ENCODE data around the gene FOXC1. TPM values are rescaled to one million over a fixed set of nuclear protein-coding genes. Genes with fewer than 3 reads are reported as not detected.
A peak's percentile ranks its signal among the peaks of the same experiment; 100 is the strongest.

Gene FOXC1
- total RNA-seq, 1 donor from 2014 or later = 2.7 TPM

GRCh38 chr6:1596088-1596852 lies 13.4 kb upstream of the FOXC1 start:
- DNase-seq (ENCODE audit: missing footprints) (peak; percentile 85), ATAC-seq (peak; percentile 81)
- intact Hi-C loops (cut with DNase I) = loop anchor here (1.0 to 10.0 kb wide), 5 partner anchors 601 to 1149 kb away; no protein-coding TSS in a partner anchor

GRCh38 chr6:1597121-1597744 lies 12.5 kb upstream of the FOXC1 start:
- intact Hi-C loops (cut with DNase I) = loop anchor here (2.0 to 10.0 kb wide), 4 partner anchors 600 to 1148 kb away; no protein-coding TSS in a partner anchor
- peak; percentile 13 for DNase-seq (ENCODE audit: missing footprints)
- ATAC-seq = no peak

GRCh38 chr6:1597924-1598323 lies 11.8 kb upstream of the FOXC1 start:
- intact Hi-C loops (cut with DNase I) = loop anchor here (2.0 to 10.0 kb wide), 4 partner anchors 599 to 1147 kb away; no protein-coding TSS in a partner anchor
- ATAC-seq (no peak), DNase-seq (ENCODE audit: missing footprints) (no peak)

GRCh38 chr6:1598433-1598832 lies 11.3 kb upstream of the FOXC1 start:
- intact Hi-C loops (cut with DNase I) = loop anchor here (5.0 to 10.0 kb wide), 2 partner anchors 1099 to 1146 kb away; no protein-coding TSS in a partner anchor
- ATAC-seq = no peak

GRCh38 chr6:1598886-1599285 lies 10.8 kb upstream of the FOXC1 start:
- DNase-seq (ENCODE audit: missing footprints) = no peak
- no peak for ATAC-seq
- intact Hi-C loops (cut with DNase I) = loop anchor here (5.0 to 10.0 kb wide), 2 partner anchors 1098 to 1146 kb away; no protein-coding TSS in a partner anchor

More at GRCh38 chr6:1598433-1598832, 11.3 kb upstream of the FOXC1 start:
- DNase-seq (ENCODE audit: missing footprints) = no peak

- DNase-seq (ENCODE audit: missing footprints) = no peak
- intact Hi-C loops (cut with DNase I) = loop anchor here (5.0 to 10.0 kb wide), 2 partner anchors 1098 to 1145 kb away; no protein-coding TSS in a partner anchor
- ATAC-seq = no peak
Observed at GRCh38 chr6:1599469-1599868, 10.2 kb upstream of the FOXC1 start.

GRCh38 chr6:1600063-1600763 lies 9.5 kb upstream of the FOXC1 start:
- intact Hi-C loops (cut with DNase I) = loop anchor here (5.0 kb wide), 1 partner anchor 847 kb away; no protein-coding TSS in a partner anchor
- ATAC-seq = no peak
- DNase-seq (ENCODE audit: missing footprints) = no peak

- ATAC-seq (no peak), DNase-seq (ENCODE audit: missing footprints) (no peak)
- intact Hi-C loops (cut with DNase I) = loop anchor here (5.0 kb wide), 1 partner anchor 847 kb away; no protein-coding TSS in a partner anchor
Observed at GRCh38 chr6:1600764-1601157, 9.0 kb upstream of the FOXC1 start.

GRCh38 chr6:1601158-1602048 lies 8.3 kb upstream of the FOXC1 start:
- intact Hi-C loops (cut with DNase I) = loop anchor here (5.0 kb wide), 1 partner anchor 846 kb away; no protein-coding TSS in a partner anchor
- ATAC-seq (no peak), DNase-seq (ENCODE audit: missing footprints) (no peak)

- DNase-seq (ENCODE audit: missing footprints) = no peak
- ATAC-seq = no peak
- intact Hi-C loops (cut with DNase I) = loop anchor here (5.0 kb wide), 1 partner anchor 845 kb away; no protein-coding TSS in a partner anchor
Observed at GRCh38 chr6:1602049-1602713, 7.5 kb upstream of the FOXC1 start.

- intact Hi-C loops (cut with DNase I) = loop anchor here (2.0 to 5.0 kb wide), 4 partner anchors 501 to 1031 kb away; no protein-coding TSS in a partner anchor
- ATAC-seq = no peak
Observed at GRCh38 chr6:1603708-1604107, 6.0 kb upstream of the FOXC1 start.

GRCh38 chr6:1604158-1605003 lies 5.3 kb upstream of the FOXC1 start:
- intact Hi-C loops (cut with DNase I) = loop anchor here (2.0 to 5.0 kb wide), 4 partner anchors 500 to 1030 kb away; no protein-coding TSS in a partner anchor
- DNase-seq (ENCODE audit: missing footprints) (peak; percentile 89), ATAC-seq (peak; percentile 91)

More at GRCh38 chr6:1603708-1604107, 6.0 kb upstream of the FOXC1 start:
- DNase-seq (ENCODE audit: missing footprints) = no peak

GRCh38 chr6:1605004-1605892 lies 4.5 kb upstream of the FOXC1 start:
- DNase-seq (ENCODE audit: missing footprints) = peak; percentile 68
- ATAC-seq = no peak
- intact Hi-C loops (cut with DNase I) = loop anchor here (2.0 kb wide), 3 partner anchors 500 to 1030 kb away; no protein-coding TSS in a partner anchor

GRCh38 chr6:1605893-1606779 lies 3.6 kb upstream of the FOXC1 start:
- no peak for ATAC-seq
- intact Hi-C loops (cut with DNase I) = loop anchor here (2.0 kb wide), 4 partner anchors 499 to 1029 kb away; no protein-coding TSS in a partner anchor
- DNase-seq (ENCODE audit: missing footprints) = no peak
